Measurements from ENCODE around the gene RMI1. TPM values are rescaled to one million over a fixed set of nuclear protein-coding genes. Genes with fewer than 3 reads are reported as not detected.

Gene RMI1
- total RNA-seq, 1 donor from 2014 or later: 6.3 TPM

- Histone ChIP-seq H3K79me2 (ENCODE audit: insufficient read depth, low read length) (peaks cover 3% of the 10 kb centered on the region), H3K36me3 (ENCODE audit: insufficient read depth, low read length) (no peaks in the 10 kb centered on the region)
Measured at GRCh38 chr9:84002344-84002743, 21.7 kb downstream of the RMI1 start.

GRCh38 chr9:84003246-84003645 lies 22.6 kb downstream of the RMI1 start:
- no peak for TF ChIP-seq CTCF (IDR thresholded peaks at IDR 0.05; ENCODE audit: insufficient read depth, low read depth, low read length)
- TF ChIP-seq EZH2 (IDR thresholded peaks at IDR 0.05; ENCODE audit: insufficient read depth, low read length): no peak
- no peaks in the 10 kb centered on the region for H3K27me3 ChIP-seq (ENCODE audit: insufficient read depth, low read length)
- DNase-seq (ENCODE audit: low read depth) (no peak), FAIRE-seq (no peak)
- Mint-ChIP-seq H3K27me3 (ENCODE audit: low read depth, unreplicated experiment) (no peaks in the 10 kb centered on the region), H3K36me3 (ENCODE audit: low read depth, unreplicated experiment) (peaks cover 4% of the 10 kb centered on the region), H3K4me1 (ENCODE audit: low read depth, unreplicated experiment) (peaks cover 5% of the 10 kb centered on the region), H3K27ac (ENCODE audit: unreplicated experiment) (no peak overlapping the region), H3K9me3 (ENCODE audit: unreplicated experiment) (no peaks in the 10 kb centered on the region), H3K4me3 (ENCODE audit: unreplicated experiment) (no peak overlapping the region)
- H3K9ac ChIP-seq (ENCODE audit: low read length): no peak overlapping the region
- H3K4me2 ChIP-seq (ENCODE audit: low read length): no peak overlapping the region
- no peaks in the 10 kb centered on the region for H3K36me3 ChIP-seq (ENCODE audit: insufficient read depth, low read length)
- no peaks in the 10 kb centered on the region for H3K9me3 ChIP-seq (ENCODE audit: insufficient read depth, low read depth, low read length)
- no peaks in the 10 kb centered on the region for H3K79me2 ChIP-seq (ENCODE audit: insufficient read depth, low read length)
- no peaks in the 10 kb centered on the region for H4K20me1 ChIP-seq (ENCODE audit: insufficient read depth, low read length)
- H3K4me1 ChIP-seq (ENCODE audit: insufficient read depth, low read length): no peaks in the 10 kb centered on the region
- no peak overlapping the region for H3K27ac ChIP-seq (ENCODE audit: low read depth, low read length)
- no peak overlapping the region for H2AFZ ChIP-seq (ENCODE audit: low read depth, low read length)
- no peak overlapping the region for H3K4me3 ChIP-seq (ENCODE audit: insufficient read depth, low read depth, low read length)

More at GRCh38 chr9:84002344-84002743, 21.7 kb downstream of the RMI1 start:
- FAIRE-seq (peak; percentile 56), DNase-seq (ENCODE audit: low read depth) (peak; percentile 16)
- no peak overlapping the region for H3K4me2 ChIP-seq (ENCODE audit: low read length)
- H4K20me1 ChIP-seq (ENCODE audit: insufficient read depth, low read length): no peaks in the 10 kb centered on the region
- H3K27me3 ChIP-seq (ENCODE audit: insufficient read depth, low read length): no peaks in the 10 kb centered on the region
- no peak overlapping the region for H3K27ac ChIP-seq (ENCODE audit: low read depth, low read length)
- H3K9me3 ChIP-seq (ENCODE audit: insufficient read depth, low read depth, low read length): no peaks in the 10 kb centered on the region
- H3K27me3 Mint-ChIP-seq (ENCODE audit: low read depth, unreplicated experiment): no peaks in the 10 kb centered on the region
- H3K4me3 Mint-ChIP-seq (ENCODE audit: unreplicated experiment): no peak overlapping the region
- no peak overlapping the region for H3K4me3 ChIP-seq (ENCODE audit: insufficient read depth, low read depth, low read length)
- no peak for TF ChIP-seq CTCF (IDR thresholded peaks at IDR 0.05; ENCODE audit: insufficient read depth, low read depth, low read length)
- TF ChIP-seq EZH2 (IDR thresholded peaks at IDR 0.05; ENCODE audit: insufficient read depth, low read length): no peak
- no peak overlapping the region for H3K9ac ChIP-seq (ENCODE audit: low read length)
- no peaks in the 10 kb centered on the region for H3K4me1 ChIP-seq (ENCODE audit: insufficient read depth, low read length)
- peaks cover 5% of the 10 kb centered on the region for H3K4me1 Mint-ChIP-seq (ENCODE audit: low read depth, unreplicated experiment)
- H2AFZ ChIP-seq (ENCODE audit: low read depth, low read length): no peak overlapping the region
- no peaks in the 10 kb centered on the region for H3K9me3 Mint-ChIP-seq (ENCODE audit: unreplicated experiment)
- H3K27ac Mint-ChIP-seq (ENCODE audit: unreplicated experiment): peak overlapping the region; percentile 47
- H3K36me3 Mint-ChIP-seq (ENCODE audit: low read depth, unreplicated experiment): peaks cover 4% of the 10 kb centered on the region

- no peaks in the 10 kb centered on the region for H3K9me3 ChIP-seq (ENCODE audit: insufficient read depth, low read depth, low read length)
- H2AFZ ChIP-seq (ENCODE audit: low read depth, low read length): no peak overlapping the region
- H4K20me1 ChIP-seq (ENCODE audit: insufficient read depth, low read length): no peaks in the 10 kb centered on the region
- no peaks in the 10 kb centered on the region for H3K4me1 ChIP-seq (ENCODE audit: insufficient read depth, low read length)
- no peak for DNase-seq (ENCODE audit: low read depth)
- no peaks in the 10 kb centered on the region for H3K4me1 Mint-ChIP-seq (ENCODE audit: low read depth, unreplicated experiment)
- H3K9ac ChIP-seq (ENCODE audit: low read length): no peak overlapping the region
- no peak overlapping the region for H3K4me3 ChIP-seq (ENCODE audit: insufficient read depth, low read depth, low read length)
- no peak for FAIRE-seq
- no peaks in the 10 kb centered on the region for H3K9me3 Mint-ChIP-seq (ENCODE audit: unreplicated experiment)
- H3K27me3 Mint-ChIP-seq (ENCODE audit: low read depth, unreplicated experiment): no peaks in the 10 kb centered on the region
- H3K79me2 ChIP-seq (ENCODE audit: insufficient read depth, low read length): no peaks in the 10 kb centered on the region
- H3K4me3 Mint-ChIP-seq (ENCODE audit: unreplicated experiment): no peak overlapping the region
- H3K27ac ChIP-seq (ENCODE audit: low read depth, low read length): no peak overlapping the region
- H3K27me3 ChIP-seq (ENCODE audit: insufficient read depth, low read length): no peaks in the 10 kb centered on the region
- no peaks in the 10 kb centered on the region for H3K36me3 Mint-ChIP-seq (ENCODE audit: low read depth, unreplicated experiment)
- TF ChIP-seq EZH2 (IDR thresholded peaks at IDR 0.05; ENCODE audit: insufficient read depth, low read length) (no peak), CTCF (IDR thresholded peaks at IDR 0.05; ENCODE audit: insufficient read depth, low read depth, low read length) (no peak)
- no peaks in the 10 kb centered on the region for H3K36me3 ChIP-seq (ENCODE audit: insufficient read depth, low read length)
- no peak overlapping the region for H3K4me2 ChIP-seq (ENCODE audit: low read length)
- no peak overlapping the region for H3K27ac Mint-ChIP-seq (ENCODE audit: unreplicated experiment)
Measured at GRCh38 chr9:84007662-84008061, 27.1 kb downstream of the RMI1 start.

All from astrocyte (in vitro differentiated cells and primary cell).